HepG2 (cell line): ENCODE measurements around the gene VCP. TPM values are rescaled to one million over a fixed set of nuclear protein-coding genes. Genes with fewer than 3 reads are reported as not detected.
A peak's percentile ranks its signal among the peaks of the same experiment; 100 is the strongest.

Source experiments
- CBX5 ChIP-seq: sonication (generic); formaldehyde crosslinking; IDR thresholded peaks from 2 replicates; pipeline ENCODE4 v1.4.0; 2020; ENCODE audit warnings: missing genetic modification reagents, borderline replicate concordance
- CREB1 ChIP-seq, 2 experiments: fragments of 450-650 bp in 1 of 2; IDR thresholded peaks; 2 replicates each; pipeline ENCODE4 v1.6.1; 2016 to 2017; ENCODE audit warnings: control low read depth in 1 of 2, mild to moderate bottlenecking in 1 of 2, missing compliant biosample characterization in 1 of 2, missing genetic modification characterization in 1 of 2
- CREB3 ChIP-seq: sonication (generic); formaldehyde crosslinking; IDR thresholded peaks from 2 replicates; pipeline ENCODE4 v1.5.0; 2020; ENCODE audit warnings: missing genetic modification reagents
- FOXK1 ChIP-seq: sonication (generic); formaldehyde crosslinking; IDR thresholded peaks from 2 replicates; pipeline ENCODE4 v1.4.0; 2020; ENCODE audit warnings: low read depth, missing genetic modification reagents, borderline replicate concordance
- PHB2 ChIP-seq: fragments of 450-650 bp; IDR thresholded peaks from 2 replicates; pipeline ENCODE4 v1.6.1; 2018; ENCODE audit not compliant: partially characterized antibody
- SNAPC4 ChIP-seq: sonication (generic); formaldehyde crosslinking; IDR thresholded peaks from 2 replicates; pipeline ENCODE4 v1.4.0; 2020; ENCODE audit warnings: mild to moderate bottlenecking, missing genetic modification reagents
- STAG1 ChIP-seq: sonication (generic); formaldehyde crosslinking; IDR thresholded peaks from 2 replicates; pipeline ENCODE4 v1.4.0; 2020; ENCODE audit warnings: missing genetic modification reagents
- ZFP1 ChIP-seq: IDR thresholded peaks from 2 replicates; pipeline ENCODE4 v1.6.1; 2016
- ZNF18 ChIP-seq: sonication (generic); formaldehyde crosslinking; IDR thresholded peaks from 2 replicates; pipeline ENCODE4 v1.8.0; 2022; ENCODE audit warnings: mild to moderate bottlenecking, missing genetic modification reagents; ENCODE audit not compliant: insufficient replicate concordance
- ZNF317 ChIP-seq: sonication (generic); formaldehyde crosslinking; IDR thresholded peaks from 2 replicates; pipeline ENCODE4 v1.5.0; 2020; ENCODE audit warnings: mild to moderate bottlenecking, missing genetic modification reagents
- ZNF570 ChIP-seq: sonication (generic); formaldehyde crosslinking; IDR thresholded peaks from 2 replicates; pipeline ENCODE4 v1.4.0; 2020; ENCODE audit warnings: mild to moderate bottlenecking, missing genetic modification reagents, borderline replicate concordance
- ZNF597 ChIP-seq: sonication (generic); formaldehyde crosslinking; IDR thresholded peaks from 2 replicates; pipeline ENCODE4 v1.5.0; 2020; ENCODE audit warnings: missing genetic modification reagents
- ZNF792 ChIP-seq: IDR thresholded peaks from 2 replicates; pipeline ENCODE4 v1.6.1; 2016
- ZNF839 ChIP-seq: sonication (generic); formaldehyde crosslinking; IDR thresholded peaks from 2 replicates; pipeline ENCODE4 v1.4.0; 2020; ENCODE audit warnings: missing genetic modification reagents, mild to moderate bottlenecking, borderline replicate concordance
- ZSCAN5A ChIP-seq: sonication (generic); formaldehyde crosslinking; IDR thresholded peaks from 2 replicates; pipeline ENCODE4 v1.8.0; 2022; ENCODE audit warnings: mild to moderate bottlenecking, missing genetic modification reagents, borderline replicate concordance
- polyA plus RNA-seq, 8 experiments: library from polyadenylated mRNA; depleted of rRNA in 3 of 8; stranded (reverse) in 7 of 8; unstranded in 1 of 8; fragments of >200 nt; fragmentation: Illumina TruSeq in 4 of 8; extraction: Trizol in 4 of 8; gene quantifications; 2 replicates each; pipeline versions ENCODE4 v1.2.1 to v1.2.3, GENCODE V29; 2011 to 2016; ENCODE audit warnings: low read depth in 4 of 8, missing spikeins in 1 of 8, mixed read lengths in 1 of 8; ENCODE audit not compliant: insufficient read depth in 1 of 8
- total RNA-seq, 5 experiments: library from RNA; depleted of rRNA; stranded (reverse); fragments of >200 nt; fragmentation: Illumina TruSeq; extraction: Trizol; gene quantifications; 2 replicates each; pipeline ENCODE4 v1.2.3, GENCODE V29; 2016; ENCODE audit warnings: low read depth in 1 of 5
- TF ChIP-seq, protein P1 (sequence below): sonication (generic); formaldehyde crosslinking; IDR thresholded peaks from 2 replicates; pipeline ENCODE4 v1.8.0; 2022; ENCODE audit warnings: mild to moderate bottlenecking, missing genetic modification reagents, moderate library complexity

VCP gene
- total and polyA plus RNA-seq, 2 of the 13 experiments (the other 11 are each of a cell fraction or from before 2014, with no cell fraction given), result 143 to 391 TPM

- TF ChIP-seq SNAPC4 (CRISPR knock-in tag), result 0 out of 2 replicates have a peak, but pooled peaks have one; percentile 68
- TF ChIP-seq ZNF18 (CRISPR knock-in tag), result peak; percentile 72
- TF ChIP-seq STAG1 (CRISPR knock-in tag), result no peak
- TF ChIP-seq ZSCAN5A, result 0 out of 2 replicates have a peak, but pooled peaks have one; percentile 22
- no peak; the same call in 1 of the 2 replicates for TF ChIP-seq ZFP1 (CRISPR knock-in tag)
- TF ChIP-seq ZNF597 (CRISPR knock-in tag), result no peak
- no peak for TF ChIP-seq ZNF570
- TF ChIP-seq PHB2, result no peak
- peak; percentile 96 for TF ChIP-seq CBX5 (CRISPR knock-in tag)
- TF ChIP-seq ZNF839 (CRISPR knock-in tag), result 0 out of 2 replicates have a peak, but pooled peaks have one; percentile 67
- TF ChIP-seq, protein P1, sequence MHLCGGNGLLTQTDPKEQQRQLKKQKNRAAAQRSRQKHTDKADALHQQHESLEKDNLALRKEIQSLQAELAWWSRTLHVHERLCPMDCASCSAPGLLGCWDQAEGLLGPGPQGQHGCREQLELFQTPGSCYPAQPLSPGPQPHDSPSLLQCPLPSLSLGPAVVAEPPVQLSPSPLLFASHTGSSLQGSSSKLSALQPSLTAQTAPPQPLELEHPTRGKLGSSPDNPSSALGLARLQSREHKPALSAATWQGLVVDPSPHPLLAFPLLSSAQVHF (CRISPR knock-in tag), result no peak
- TF ChIP-seq CREB3 (CRISPR knock-in tag), result no peak
- peak; percentile 83 for TF ChIP-seq ZNF792 (CRISPR knock-in tag)
- peak; percentile 82; the same call in 1 of the 2 replicates for TF ChIP-seq FOXK1 (CRISPR knock-in tag)
- no peak for TF ChIP-seq ZNF317 (CRISPR knock-in tag)
- TF ChIP-seq CREB1 (IDR thresholded peaks at IDR 0.05), result peak; percentile 58; the same call in 1 of the 2 replicates
- peak; percentile 60 for TF ChIP-seq CREB1 (CRISPR knock-in tag; IDR thresholded peaks at IDR 0.05)
Observed at GRCh38 chr9:35102769-35103659, 30.6 kb upstream of the VCP start, which contains the start of gene STOML2 (continued).
